GM12875 (cell line): ENCODE measurements around the gene TRPC4AP.
"Not testable (repeated sequence)": the region's sequence is repeated elsewhere in the genome, so short reads cannot be mapped to it uniquely, and the experiment has no call there.

Experiments used
- H3K4me3 ChIP-seq: one replicate; pipeline ENCODE4 v1.5.1; 2011; ENCODE audit warnings: low read depth, low read length, control low read depth
- TF ChIP-seq, protein P1 (sequence below): IDR thresholded peaks from 2 replicates; pipeline ENCODE4 v1.5.1; 2011; ENCODE audit warnings: low read depth, mild to moderate bottlenecking, control low read depth, inconsistent platforms, low read length, moderate library complexity, borderline replicate concordance; ENCODE audit not compliant: insufficient read depth

Gene TRPC4AP

DNA sequence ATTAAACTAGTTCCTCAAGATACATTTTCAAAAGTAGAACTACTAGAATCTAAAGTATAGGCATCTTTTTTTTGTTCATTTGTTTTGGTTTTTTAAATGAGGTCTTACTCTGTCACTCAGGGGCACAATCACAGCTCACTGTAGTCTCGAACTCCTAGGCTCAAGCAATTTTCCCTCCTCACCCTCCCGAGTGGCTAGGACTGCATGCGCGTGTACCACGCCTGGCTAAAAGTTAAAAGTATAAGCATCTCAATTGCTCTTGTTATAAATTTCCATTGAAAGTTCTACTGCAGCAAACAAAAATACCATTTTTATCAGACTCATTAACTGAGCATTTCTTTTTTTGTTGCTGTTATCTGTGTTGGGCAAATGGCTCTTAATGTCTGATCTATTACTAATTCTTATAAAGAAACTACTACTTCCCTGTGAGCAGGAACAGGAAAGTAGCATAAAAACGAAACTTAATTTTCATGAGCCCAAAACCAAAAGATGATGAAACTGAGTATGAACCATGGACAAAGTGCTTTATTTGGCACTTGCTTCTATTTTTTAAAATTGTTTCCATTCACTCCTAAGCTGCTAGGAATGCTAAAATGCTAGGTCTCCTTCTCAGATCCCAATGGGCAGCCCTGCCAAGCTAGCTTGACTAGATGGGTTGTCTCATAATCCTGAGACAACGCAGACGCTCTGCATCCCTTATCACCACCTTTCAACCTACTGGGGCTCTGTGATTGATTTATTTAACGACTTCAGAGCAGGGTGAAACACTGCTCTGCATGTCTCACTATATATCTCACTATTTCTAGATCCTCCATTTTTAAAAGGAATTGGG, 36.9 kb downstream of the TRPC4AP start:
- no peak overlapping the region for H3K4me3 ChIP-seq
- TF ChIP-seq, protein P1, sequence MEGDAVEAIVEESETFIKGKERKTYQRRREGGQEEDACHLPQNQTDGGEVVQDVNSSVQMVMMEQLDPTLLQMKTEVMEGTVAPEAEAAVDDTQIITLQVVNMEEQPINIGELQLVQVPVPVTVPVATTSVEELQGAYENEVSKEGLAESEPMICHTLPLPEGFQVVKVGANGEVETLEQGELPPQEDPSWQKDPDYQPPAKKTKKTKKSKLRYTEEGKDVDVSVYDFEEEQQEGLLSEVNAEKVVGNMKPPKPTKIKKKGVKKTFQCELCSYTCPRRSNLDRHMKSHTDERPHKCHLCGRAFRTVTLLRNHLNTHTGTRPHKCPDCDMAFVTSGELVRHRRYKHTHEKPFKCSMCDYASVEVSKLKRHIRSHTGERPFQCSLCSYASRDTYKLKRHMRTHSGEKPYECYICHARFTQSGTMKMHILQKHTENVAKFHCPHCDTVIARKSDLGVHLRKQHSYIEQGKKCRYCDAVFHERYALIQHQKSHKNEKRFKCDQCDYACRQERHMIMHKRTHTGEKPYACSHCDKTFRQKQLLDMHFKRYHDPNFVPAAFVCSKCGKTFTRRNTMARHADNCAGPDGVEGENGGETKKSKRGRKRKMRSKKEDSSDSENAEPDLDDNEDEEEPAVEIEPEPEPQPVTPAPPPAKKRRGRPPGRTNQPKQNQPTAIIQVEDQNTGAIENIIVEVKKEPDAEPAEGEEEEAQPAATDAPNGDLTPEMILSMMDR, result no peak

DNA sequence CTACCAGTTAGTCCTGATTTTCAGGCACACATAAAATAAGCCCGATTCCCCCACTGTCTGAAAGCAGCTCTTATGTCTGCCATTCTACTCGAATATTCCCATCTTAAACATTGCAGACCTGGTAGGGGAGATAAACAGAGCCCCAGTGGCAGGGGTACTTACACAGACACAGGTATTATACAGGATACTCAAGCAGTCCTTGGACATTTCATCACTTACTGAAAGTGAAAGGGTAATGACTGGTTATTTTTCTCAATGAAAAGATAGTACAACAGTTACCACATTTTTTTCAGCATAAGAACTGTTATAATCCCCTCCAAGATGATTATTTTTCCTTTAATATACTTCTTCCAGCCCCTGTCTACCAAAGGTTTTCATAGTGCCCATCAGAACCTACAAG, 37.8 kb downstream of the TRPC4AP start:
- TF ChIP-seq, protein P1, result no peak
- no peak overlapping the region for H3K4me3 ChIP-seq

DNA sequence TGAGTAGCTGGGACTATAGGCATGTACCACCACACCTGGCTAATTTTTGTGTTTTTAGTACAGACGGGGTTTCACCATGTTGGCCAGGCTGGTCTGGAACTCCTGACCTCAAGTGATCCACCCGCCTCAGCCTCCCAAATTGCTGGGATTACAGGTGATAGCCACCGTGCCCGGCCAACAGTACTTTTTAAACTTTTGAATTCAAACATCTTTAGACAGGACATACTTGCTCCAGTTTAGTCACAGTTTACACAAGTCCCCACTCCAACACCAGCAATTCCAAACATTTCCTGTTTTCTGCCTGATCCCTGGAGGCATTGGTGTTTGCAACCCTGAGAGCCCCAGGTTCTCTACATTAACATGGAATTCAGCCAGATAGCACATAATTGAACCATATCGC, 40.0 kb downstream of the TRPC4AP start:
- not testable (repeated sequence) for H3K4me3 ChIP-seq

DNA sequence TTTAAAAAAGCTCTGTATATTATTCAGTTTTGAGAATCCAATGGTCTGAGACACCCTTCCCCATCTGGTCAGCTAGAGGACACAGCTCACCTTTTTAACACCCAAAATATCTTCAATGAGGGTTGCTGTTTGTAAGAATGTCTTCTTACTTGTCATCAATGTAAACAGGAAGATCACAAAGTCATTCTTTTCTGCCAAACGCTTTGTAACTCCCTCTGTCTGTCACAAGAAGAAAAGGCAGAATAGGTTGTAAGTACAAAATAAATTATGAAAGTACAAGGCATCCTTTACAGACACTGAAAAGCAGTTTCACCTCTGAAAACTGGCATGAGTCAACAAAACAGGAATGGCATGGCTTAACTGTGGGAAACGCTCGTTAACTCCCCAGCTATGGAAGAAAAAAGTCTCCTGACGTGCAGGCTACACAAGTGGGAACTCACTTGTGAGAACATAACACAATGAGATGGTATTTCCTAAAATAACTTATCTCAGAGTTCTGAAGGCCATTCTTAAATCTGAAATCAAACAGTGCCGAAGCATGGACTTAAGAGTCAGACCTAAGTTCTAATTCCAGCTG, 42.7 kb downstream of the TRPC4AP start:
- TF ChIP-seq, protein P1, result no peak
- H3K4me3 ChIP-seq, result no peak overlapping the region

DNA sequence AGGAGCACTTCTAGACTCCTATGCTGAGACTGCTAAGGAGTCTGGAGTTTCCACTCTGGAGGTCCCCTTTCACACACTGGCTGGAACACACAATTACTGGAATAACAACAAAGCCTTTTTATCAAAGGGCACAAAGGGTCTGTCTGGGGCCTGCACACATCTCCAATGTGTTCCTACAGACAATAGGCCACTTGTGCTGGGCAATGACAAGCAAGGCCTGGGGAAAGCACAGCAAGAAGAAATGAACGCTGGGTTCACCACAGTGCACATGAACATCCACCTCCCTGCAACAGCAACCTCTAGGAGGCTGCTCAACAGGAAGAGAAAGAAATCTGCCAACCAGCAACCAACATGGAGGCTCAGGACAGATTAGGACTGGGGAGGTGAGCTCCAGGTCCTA, 43.9 kb downstream of the TRPC4AP start:
- TF ChIP-seq, protein P1, result no peak
- no peak overlapping the region for H3K4me3 ChIP-seq

DNA sequence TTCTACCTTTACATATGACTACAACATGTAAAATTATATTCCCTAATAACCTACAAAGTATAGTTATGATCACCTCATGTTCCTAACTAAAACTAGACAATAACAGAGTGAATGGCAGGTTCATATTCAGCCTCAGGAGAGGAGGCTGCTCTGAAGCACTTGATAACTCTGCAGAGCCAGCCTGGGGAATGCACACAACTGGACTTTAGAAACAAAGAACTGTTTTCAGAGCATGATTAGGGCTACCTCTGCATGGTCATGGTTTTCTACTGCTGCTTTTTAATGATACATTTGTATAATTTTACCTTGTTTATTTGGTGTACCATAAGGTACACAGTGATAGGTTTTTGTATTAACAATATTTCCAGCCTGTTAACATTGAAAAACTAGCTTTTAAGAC, 50.3 kb downstream of the TRPC4AP start:
- H3K4me3 ChIP-seq, result no peak overlapping the region
- TF ChIP-seq, protein P1, result no peak

DNA sequence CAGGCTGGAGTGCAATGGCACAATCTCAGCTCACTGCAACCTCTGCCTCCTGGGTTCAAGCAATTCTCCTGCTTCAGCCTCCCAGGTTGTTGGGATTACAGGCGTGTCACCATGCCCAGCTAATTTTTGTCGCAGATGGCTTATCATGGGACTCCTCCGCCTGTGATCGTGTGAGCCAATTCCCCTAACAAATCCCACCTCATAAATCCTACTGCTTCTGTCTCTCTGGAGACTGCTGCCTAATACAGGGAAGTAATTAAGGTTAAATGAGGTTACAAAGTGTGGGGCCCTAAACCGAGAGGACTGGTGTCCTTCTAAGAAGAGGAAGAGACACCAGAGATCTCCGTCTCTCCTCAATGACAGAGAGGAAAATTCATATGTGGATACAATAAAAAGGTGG, 52.0 kb downstream of the TRPC4AP start:
- H3K4me3 ChIP-seq, result no peak overlapping the region
- TF ChIP-seq, protein P1, result no peak
